Fibroblast of lung (primary cell): Measurements from ENCODE around the gene CNTNAP5. TPM values are rescaled to one million over a fixed set of nuclear protein-coding genes. Genes with fewer than 3 reads are reported as not detected.

Source experiments
- DNase-seq, 2 donors: peaks; one replicate each; pipeline versions ENCODE4 v3.0.0 to v3.0.0-alpha.2; 2010; ENCODE audit warnings: low read depth in 2 of 2
- H2AFZ ChIP-seq: 2 replicates; pipeline ENCODE4 v1.5.1; 2012; ENCODE audit warnings: low read length, control low read depth, inconsistent platforms
- H3K27ac ChIP-seq: 2 replicates; pipeline ENCODE4 v1.5.1; 2011; ENCODE audit warnings: low read length, control low read depth; ENCODE audit not compliant: insufficient read depth
- H3K27me3 ChIP-seq: 2 replicates; pipeline ENCODE4 v1.5.1; 2011; ENCODE audit warnings: mild to moderate bottlenecking, low read length; ENCODE audit not compliant: control insufficient read depth, insufficient read depth
- H3K36me3 ChIP-seq: 2 replicates; pipeline ENCODE4 v1.5.1; 2011; ENCODE audit warnings: low read length; ENCODE audit not compliant: control insufficient read depth, insufficient read depth
- H3K4me1 ChIP-seq: 2 replicates; pipeline ENCODE4 v1.5.1; 2011; ENCODE audit warnings: low read length; ENCODE audit not compliant: control insufficient read depth, insufficient read depth; ENCODE audit errors: extremely low read depth
- H3K4me2 ChIP-seq: 2 replicates; pipeline ENCODE4 v1.5.1; 2011; ENCODE audit warnings: low read length, control low read depth; ENCODE audit not compliant: insufficient read depth; ENCODE audit errors: extremely low read depth
- H3K4me3 ChIP-seq, 4 experiments: fragments of 200-600 bp in 1 of 4; sonication (generic) in 1 of 4; replicated peaks in 1 of 4; 2 replicates each; pipeline ENCODE4 v1.5.1; 2011 to 2016; ENCODE audit warnings: low read length in 4 of 4, low read depth in 3 of 4, mild to moderate bottlenecking in 3 of 4, control low read depth in 2 of 4, inconsistent platforms in 1 of 4, mixed read lengths in 1 of 4; ENCODE audit not compliant: insufficient read depth in 1 of 4; ENCODE audit errors: control extremely low read depth in 1 of 4
- H3K79me2 ChIP-seq: 2 replicates; pipeline ENCODE4 v1.5.1; 2012; ENCODE audit warnings: mild to moderate bottlenecking, low read length, inconsistent platforms; ENCODE audit not compliant: control insufficient read depth, insufficient read depth
- H3K9ac ChIP-seq: 2 replicates; pipeline ENCODE4 v1.5.1; 2011; ENCODE audit warnings: mild to moderate bottlenecking, low read length, control low read depth; ENCODE audit not compliant: insufficient read depth
- H3K9me3 ChIP-seq: 2 replicates; pipeline ENCODE4 v1.5.1; 2012; ENCODE audit warnings: low read depth, low read length; ENCODE audit not compliant: control insufficient read depth, insufficient read depth
- H4K20me1 ChIP-seq: 2 replicates; pipeline ENCODE4 v1.5.1; 2011; ENCODE audit warnings: low read length; ENCODE audit not compliant: control insufficient read depth, insufficient read depth; ENCODE audit errors: extremely low read depth
- EZH2 ChIP-seq: IDR thresholded peaks from 2 replicates; pipeline ENCODE4 v1.5.1; 2012; ENCODE audit warnings: low read length, control low read depth, mild to moderate bottlenecking; ENCODE audit errors: missing control alignments
- polyA plus RNA-seq, 2 donors: library from polyadenylated mRNA; depleted of rRNA in 1 of 2; stranded (reverse) in 1 of 2; unstranded in 1 of 2; fragments of >200 nt; gene quantifications; 2 replicates each; pipeline ENCODE4 v1.2.1, GENCODE V29; 2011 to 2012; ENCODE audit warnings: missing spikeins in 1 of 2
- total RNA-seq: library from RNA; depleted of rRNA; stranded (reverse); fragments of >200 nt; gene quantifications from 2 replicates; pipeline ENCODE4 v1.2.1, GENCODE V29; 2014
- TF ChIP-seq, protein P1 (sequence below), 2 donors: IDR thresholded peaks in 1 of 2; conservative IDR thresholded peaks in 1 of 2; 1 replicate in 1 of 2; 2 replicates in 1 of 2; pipeline ENCODE4 v1.5.1; 2011 to 2012; ENCODE audit warnings: low read length in 2 of 2, control low read depth in 1 of 2, inconsistent platforms in 1 of 2, low read depth in 1 of 2, mild to moderate bottlenecking in 1 of 2

CNTNAP5 gene
- total and polyA plus RNA-seq, 2 donors (not counting 1 experiment from before 2014, with no cell fraction given) = not detected

DNA sequence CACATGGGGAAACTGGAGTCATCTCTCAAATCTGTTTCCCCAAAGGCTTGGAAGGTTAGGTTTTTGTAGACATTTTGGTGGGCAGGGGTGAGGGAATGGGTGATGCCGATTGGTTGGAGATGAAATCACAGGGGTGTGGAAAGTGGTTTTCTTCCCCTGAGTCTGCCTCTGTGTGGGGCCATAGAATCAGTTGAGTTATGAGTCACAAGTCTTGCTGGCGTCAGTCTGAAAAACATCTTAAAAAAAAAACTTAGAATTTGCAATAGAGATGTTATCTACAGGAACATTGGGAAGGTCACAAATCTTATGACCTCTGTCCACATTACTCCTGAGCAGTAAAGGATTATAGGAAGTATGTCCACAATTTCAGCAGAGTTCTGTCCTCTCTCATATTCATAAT lies 314.6 kb downstream of the CNTNAP5 start:
- H3K36me3 ChIP-seq = no peaks in the 10 kb centered on the region
- H3K4me3 ChIP-seq = no peak overlapping the region
- TF ChIP-seq, protein P1, sequence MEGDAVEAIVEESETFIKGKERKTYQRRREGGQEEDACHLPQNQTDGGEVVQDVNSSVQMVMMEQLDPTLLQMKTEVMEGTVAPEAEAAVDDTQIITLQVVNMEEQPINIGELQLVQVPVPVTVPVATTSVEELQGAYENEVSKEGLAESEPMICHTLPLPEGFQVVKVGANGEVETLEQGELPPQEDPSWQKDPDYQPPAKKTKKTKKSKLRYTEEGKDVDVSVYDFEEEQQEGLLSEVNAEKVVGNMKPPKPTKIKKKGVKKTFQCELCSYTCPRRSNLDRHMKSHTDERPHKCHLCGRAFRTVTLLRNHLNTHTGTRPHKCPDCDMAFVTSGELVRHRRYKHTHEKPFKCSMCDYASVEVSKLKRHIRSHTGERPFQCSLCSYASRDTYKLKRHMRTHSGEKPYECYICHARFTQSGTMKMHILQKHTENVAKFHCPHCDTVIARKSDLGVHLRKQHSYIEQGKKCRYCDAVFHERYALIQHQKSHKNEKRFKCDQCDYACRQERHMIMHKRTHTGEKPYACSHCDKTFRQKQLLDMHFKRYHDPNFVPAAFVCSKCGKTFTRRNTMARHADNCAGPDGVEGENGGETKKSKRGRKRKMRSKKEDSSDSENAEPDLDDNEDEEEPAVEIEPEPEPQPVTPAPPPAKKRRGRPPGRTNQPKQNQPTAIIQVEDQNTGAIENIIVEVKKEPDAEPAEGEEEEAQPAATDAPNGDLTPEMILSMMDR (conservative IDR thresholded peaks at IDR 0.05 in 1 of 2, IDR thresholded peaks at IDR 0.05 in 1 of 2; ENCODE audit: low read depth in 1 of 2, low read length in 2 of 2) = no peak
- no peak for TF ChIP-seq EZH2
- no peaks in the 10 kb centered on the region for H4K20me1 ChIP-seq
- no peak overlapping the region for H2AFZ ChIP-seq
- no peaks in the 10 kb centered on the region for H3K9me3 ChIP-seq
- no peak overlapping the region for H3K4me2 ChIP-seq
- H3K4me1 ChIP-seq = no peaks in the 10 kb centered on the region
- no peaks in the 10 kb centered on the region for H3K79me2 ChIP-seq
- DNase-seq = peak in 1 of 2 donors; percentile 2
- no peak overlapping the region for H3K27ac ChIP-seq
- no peaks in the 10 kb centered on the region for H3K27me3 ChIP-seq
- H3K9ac ChIP-seq = no peak overlapping the region

DNA sequence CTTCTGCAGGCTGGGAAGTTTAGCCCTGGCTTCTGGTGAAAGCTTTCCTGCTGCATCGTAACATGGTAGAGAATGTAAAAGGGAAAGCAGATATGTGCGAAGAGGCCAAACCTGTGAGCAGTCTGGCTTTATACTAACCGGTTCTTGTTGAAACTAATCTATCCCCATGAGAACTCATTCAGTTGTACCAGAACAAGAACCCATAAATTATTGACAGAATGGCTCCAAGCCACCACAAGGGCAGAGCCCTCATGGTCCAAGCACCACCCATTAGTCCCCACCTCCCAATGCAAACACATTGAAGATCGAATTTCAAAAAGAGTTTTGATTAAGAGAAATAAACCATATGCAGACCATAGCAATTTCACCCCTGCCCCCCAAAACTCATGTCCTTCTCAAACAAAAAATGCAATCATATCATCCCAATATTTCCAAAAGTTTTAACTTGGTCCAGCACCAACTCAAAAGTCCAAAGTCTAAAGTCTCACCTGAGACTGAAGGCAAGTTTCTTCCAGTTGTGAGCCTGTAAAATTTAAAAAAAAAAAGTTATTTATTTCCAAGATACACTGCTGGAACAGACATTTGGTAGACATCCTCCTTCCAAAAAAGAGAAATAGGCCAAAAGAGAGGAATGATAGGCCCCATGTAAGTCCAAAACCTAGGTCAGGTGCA lies 318.9 kb downstream of the CNTNAP5 start:
- TF ChIP-seq EZH2 = no peak
- TF ChIP-seq, protein P1 (conservative IDR thresholded peaks at IDR 0.05 in 1 of 2, IDR thresholded peaks at IDR 0.05 in 1 of 2; ENCODE audit: low read depth in 1 of 2, low read length in 2 of 2) = no peak
- Histone ChIP-seq H2AFZ (no peak overlapping the region), H3K27ac (no peak overlapping the region), H4K20me1 (no peaks in the 10 kb centered on the region), H3K4me2 (no peak overlapping the region), H3K36me3 (no peaks in the 10 kb centered on the region), H3K9me3 (no peaks in the 10 kb centered on the region), H3K27me3 (no peaks in the 10 kb centered on the region), H3K4me1 (no peaks in the 10 kb centered on the region), H3K4me3 (no peak overlapping the region), H3K79me2 (no peaks in the 10 kb centered on the region), H3K9ac (no peak overlapping the region)
- no peak for DNase-seq

- TF ChIP-seq, protein P1 (conservative IDR thresholded peaks at IDR 0.05 in 1 of 2, IDR thresholded peaks at IDR 0.05 in 1 of 2; ENCODE audit: low read depth in 1 of 2, low read length in 2 of 2) = no peak
- no peak for TF ChIP-seq EZH2
- no peak overlapping the region for H3K4me3 ChIP-seq
- H3K79me2 ChIP-seq = no peaks in the 10 kb centered on the region
Measured at GRCh38 chr2:124347209-124347608, 322.1 kb downstream of the CNTNAP5 start.

More at GRCh38 chr2:124347209-124347608, 322.1 kb downstream of the CNTNAP5 start:
- Histone ChIP-seq H3K27ac (no peak overlapping the region), H3K4me1 (no peaks in the 10 kb centered on the region), H3K36me3 (no peaks in the 10 kb centered on the region), H3K9me3 (no peaks in the 10 kb centered on the region), H3K27me3 (no peaks in the 10 kb centered on the region), H3K4me2 (no peak overlapping the region), H4K20me1 (no peaks in the 10 kb centered on the region), H2AFZ (no peak overlapping the region), H3K9ac (no peak overlapping the region)
- DNase-seq = no peak
